Caki2 (cell line): Measurements from ENCODE around the gene JUNB. TPM values are rescaled to one million over a fixed set of nuclear protein-coding genes. Genes with fewer than 3 reads are reported as not detected.
A peak's percentile ranks its signal among the peaks of the same experiment; 100 is the strongest.
"Not testable (repeated sequence)": the region's sequence is repeated elsewhere in the genome, so short reads cannot be mapped to it uniquely, and the experiment has no call there.

Experiments
- DNase-seq: peaks from one replicate; pipeline ENCODE4 v3.0.0-alpha.2; 2015; ENCODE audit warnings: low read depth
- in situ Hi-C: cut with HindIII; loops from 2 replicates; pipeline ENCODE4 v1.10.0; 2016; ENCODE audit warnings: low sequenced_read_pairs, low pct_unique_long_range_greater_than_20kb, mixed read lengths
- total RNA-seq: library from RNA; depleted of rRNA; stranded (reverse); fragments of >200 nt; shearing (Covaris generic); gene quantifications from 2 replicates; pipeline ENCODE4 v1.2.3, GENCODE V29; 2014; ENCODE audit warnings: low replicate concordance

JUNB gene
- total RNA-seq, 1 experiment from 2014 or later, result 63.3 TPM

- in situ Hi-C loops, DNase-seq: not testable (repeated sequence)
Measured at GRCh38 chr19:12797607-12798006, 6.3 kb downstream of the JUNB start.

DNA sequence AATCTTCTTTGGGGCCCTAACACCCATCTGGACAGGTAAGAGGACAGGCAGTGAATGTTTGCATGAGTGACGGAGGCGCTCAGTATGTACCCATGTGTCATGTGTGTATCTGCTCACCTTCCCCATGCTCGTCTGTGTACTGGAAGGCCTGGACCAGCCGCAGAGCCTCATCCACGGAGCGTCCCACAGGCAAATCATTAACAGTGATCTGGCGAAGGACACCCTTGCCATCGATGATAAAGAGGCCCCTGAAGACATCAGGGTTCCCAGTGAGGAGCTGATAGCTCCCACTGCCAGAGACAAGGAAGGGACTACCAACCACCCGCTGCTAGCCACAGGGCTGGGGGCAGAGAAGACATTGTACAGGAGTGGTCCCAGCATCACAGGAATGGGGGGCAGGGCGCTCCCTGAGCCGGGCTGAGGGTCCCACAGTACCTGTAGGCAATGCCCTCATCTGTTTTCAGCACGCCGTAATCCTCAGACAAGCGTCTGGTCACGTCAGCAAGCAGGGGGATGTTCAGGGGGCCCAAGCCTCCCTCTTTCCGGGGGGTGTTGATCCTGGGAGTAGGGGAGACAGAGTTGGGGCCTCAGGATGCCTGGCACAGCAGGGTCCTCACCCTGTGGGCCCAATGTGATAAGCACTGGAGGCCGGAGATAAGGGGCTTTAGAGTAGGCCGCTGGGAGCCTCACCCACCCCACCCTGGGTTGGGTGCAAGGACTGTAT, 8.6 kb downstream of the JUNB start:
- in situ Hi-C loops, result no loop called here
- no peak for DNase-seq

DNA sequence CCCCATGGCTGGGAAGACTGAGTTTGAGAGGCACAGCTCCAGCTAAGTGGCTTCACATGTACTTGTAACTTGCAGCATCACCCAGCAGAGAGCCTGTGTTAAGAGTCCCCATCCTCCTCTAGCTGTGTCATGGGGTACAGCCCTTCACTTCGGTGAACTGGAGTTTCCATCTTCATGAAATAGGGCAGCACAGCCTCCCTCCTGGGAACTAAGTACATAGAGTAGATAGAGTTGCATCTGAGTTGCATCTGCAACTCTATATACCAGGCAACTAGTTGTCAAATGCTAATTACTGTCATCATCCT, 9.1 kb downstream of the JUNB start:
- in situ Hi-C loops, result no loop called here
- no peak for DNase-seq

DNA sequence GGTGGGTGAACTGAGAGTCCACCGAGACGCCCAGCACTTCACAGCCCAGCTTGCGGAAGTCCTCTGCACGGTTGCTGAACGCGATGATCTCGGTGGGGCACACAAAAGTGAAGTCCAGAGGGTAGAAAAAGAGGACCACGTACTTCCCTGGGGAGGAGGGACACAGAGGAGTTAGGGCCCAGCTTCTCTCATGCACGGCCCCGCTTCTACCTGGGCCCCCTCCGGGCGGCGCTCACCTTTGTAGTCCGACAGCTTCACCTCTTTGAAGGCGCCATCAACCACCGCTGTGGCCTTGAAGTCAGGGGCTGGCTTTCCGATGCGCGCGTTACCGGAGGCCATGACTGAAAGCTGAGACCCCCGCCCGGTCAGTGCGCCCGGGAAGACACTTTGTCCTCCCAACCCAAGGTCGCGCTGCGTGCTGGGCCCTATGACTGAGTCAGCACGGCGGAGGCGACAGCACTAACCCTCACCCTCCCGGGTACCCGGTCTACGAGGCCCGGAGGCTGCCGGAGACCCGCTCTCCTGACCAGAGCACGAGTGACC, 9.7 kb downstream of the JUNB start:
- no peak for DNase-seq
- in situ Hi-C loops, result no loop called here

DNA sequence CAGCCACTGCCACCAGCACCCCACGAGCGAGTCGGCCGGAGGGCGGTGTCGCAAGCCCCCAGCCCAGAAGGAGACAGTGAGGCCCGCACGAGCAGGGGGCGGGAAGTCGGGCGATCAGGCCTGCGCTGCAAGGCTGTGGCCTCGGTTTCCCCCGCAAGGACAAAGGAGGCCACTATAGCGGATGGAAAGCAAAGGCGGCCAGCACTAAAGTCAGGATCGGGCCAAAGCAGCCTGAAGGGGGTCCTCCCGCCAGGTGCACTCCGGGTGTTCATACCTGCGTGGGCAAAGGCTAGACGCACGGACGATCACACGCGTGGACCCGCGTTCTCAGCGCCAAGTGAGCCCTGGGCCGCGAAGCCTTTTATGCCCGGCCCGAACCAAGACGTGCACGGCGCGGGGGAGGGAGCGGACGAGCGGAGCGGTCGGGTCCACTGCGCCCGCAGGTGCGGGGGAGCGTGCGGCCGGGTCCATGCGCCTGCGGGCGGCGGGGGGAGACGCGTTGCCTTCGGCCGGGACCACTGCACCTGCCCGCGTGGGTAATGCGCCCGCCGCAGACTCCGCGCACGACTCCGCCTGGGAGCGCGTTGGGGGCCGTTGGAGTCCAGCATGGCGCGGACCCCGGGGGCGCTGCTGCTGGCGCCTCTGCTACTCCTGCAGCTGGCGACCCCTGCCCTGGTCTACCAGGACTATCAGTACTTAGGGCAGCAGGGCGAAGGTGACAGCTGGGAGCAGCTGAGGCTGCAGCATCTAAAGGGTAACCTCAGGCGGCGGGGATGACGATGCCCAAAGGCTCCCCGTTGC, 10.4 kb downstream of the JUNB start, which contains the start of the genes PRDX2 and THSD8:
TSS of gene PRDX2 (minus strand) at position 335 of the 801 bp plus-strand sequence. CDS start 539 bp downstream, outside the sequence.
TSS of gene THSD8 (plus strand) at position 604 of the 801 bp plus-strand sequence. CDS start at position 607, 3 bp downstream.
- in situ Hi-C loops, result no loop called here
- no peak for DNase-seq

DNA sequence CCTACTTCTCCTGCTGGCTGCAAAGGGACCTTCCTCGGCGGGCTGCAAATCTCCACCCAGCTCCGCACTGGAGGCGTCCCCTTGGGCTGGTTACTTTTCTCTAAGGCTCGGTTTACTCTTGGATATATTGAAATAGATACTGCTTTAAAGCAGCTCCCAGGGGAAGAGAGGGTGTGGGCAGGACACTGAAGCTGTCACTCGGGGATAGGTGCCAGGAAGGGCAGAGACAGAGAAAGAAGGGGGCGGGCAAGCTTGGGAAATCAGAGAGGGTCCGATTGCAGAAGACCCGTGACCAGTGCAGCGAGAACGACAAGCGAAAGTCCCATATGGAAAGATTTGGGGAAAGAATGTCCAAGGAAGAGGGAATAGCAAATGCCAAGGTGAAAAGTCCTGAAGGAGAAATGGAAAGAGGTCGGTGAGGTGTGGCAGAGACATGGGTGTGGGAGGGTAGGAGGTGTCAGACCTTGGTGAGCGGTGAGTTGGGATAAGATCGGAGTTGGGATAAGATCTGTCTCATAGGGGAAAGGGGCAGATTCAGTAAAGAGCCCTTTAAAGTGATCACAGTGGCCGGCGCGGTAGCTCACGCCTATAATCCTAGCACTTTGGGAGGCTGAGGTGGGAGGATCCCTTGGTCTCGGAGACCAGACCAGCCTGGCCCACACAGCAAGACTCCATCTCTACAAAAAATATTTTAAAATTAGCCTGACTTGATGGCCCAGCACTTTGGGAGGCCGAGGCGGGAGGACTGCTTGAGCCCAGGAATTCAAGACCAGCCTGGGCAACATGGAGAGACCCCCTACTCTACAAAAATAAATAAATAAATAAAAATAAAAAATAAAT, 11.2 kb downstream of the JUNB start:
- DNase-seq, result no peak
- in situ Hi-C loops, result no loop called here

- DNase-seq, result no peak
- in situ Hi-C loops, result no loop called here
Measured at GRCh38 chr19:12804051-12804450, 12.8 kb downstream of the JUNB start.

DNA sequence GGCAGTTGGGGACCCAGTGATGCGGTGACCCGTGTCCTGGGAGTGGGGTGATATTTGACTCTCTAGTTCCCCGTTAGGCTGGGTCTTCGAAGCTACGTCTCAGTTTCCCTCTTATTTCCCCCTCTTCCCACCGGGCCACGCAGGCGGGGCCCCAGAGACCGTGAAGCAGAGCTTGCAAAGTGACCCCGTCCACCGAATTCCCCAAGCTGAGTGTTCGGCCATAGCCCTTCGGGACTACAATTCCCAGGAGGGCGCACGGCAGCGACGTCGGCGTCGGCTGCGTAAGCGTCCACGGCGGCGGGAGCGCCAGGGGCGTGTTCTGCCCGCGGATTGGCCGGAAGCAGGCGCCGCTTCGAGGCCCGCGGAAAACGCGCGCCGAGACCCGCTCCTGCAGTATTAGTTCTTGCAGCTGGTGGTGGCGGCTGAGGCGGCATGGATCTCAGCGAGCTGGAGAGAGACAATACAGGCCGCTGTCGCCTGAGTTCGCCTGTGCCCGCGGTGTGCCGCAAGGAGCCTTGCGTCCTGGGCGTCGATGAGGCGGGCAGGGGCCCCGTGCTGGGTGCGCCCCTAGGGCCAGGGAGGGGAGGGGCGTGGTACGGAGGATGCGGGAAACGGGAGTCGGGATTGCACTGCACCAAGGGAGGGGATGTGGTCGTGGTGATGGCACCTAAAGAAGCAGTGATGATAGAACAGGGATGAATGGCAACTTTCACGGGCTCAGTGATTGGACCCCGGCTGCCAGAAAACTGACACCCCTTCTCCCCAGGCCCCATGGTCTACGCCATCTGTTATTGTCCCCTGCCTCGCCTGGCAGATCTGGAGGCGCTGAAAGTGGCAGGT, 15.2 kb downstream of the JUNB start, which contains the start of gene RNASEH2A:
TSS of gene RNASEH2A (plus strand) at position 343 of the 840 bp plus-strand sequence. CDS start at position 433, 90 bp downstream.
- in situ Hi-C loops, result no loop called here
- peak; percentile 85 for DNase-seq

DNA sequence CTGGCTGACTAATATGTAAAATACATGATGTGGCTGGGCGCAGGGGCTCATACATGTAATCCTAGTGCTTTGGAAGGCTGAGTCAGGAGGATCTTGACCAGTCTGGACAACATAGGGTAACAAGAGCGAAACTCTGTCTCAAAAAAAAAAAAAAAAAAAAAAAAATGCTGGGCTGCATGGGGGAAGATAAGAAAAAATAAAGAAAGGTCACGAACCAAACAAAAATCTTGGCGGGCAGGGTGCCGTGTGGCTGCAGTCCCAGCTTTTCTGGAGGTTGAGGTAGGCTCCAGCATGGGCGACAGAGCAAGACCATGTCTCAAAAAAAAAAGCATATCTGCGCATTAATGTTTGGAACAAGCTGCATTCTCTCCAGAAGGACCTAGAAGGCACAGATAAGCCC, 23.8 kb downstream of the JUNB start:
- in situ Hi-C loops, result no loop called here
- DNase-seq, result no peak

DNA sequence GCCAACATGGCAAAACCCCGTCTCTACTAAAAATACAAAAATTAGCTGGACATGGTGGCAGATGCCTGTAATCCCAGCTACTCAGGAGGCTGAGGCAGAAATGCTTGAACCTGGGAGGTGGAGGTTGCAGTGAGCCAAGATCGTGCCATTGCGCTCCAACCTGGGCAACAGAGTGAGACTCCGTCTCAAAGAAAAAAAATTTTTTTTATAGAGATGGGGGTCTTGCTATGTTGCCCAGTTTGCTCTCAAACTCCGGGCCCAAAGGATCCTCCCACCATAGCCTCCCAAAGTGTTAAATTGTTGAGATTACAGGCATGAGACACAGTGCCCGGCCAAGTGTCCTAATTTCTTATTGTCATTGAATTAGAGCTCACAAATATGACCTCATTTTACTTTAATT, 25.9 kb downstream of the JUNB start:
- DNase-seq, in situ Hi-C loops: not testable (repeated sequence)

GRCh38 chr19:12817810-12818209, 26.5 kb downstream of the JUNB start:
- DNase-seq, in situ Hi-C loops: not testable (repeated sequence)

- in situ Hi-C loops, result no loop called here
Measured at GRCh38 chr19:12821761-12822160, 30.5 kb downstream of the JUNB start.

DNA sequence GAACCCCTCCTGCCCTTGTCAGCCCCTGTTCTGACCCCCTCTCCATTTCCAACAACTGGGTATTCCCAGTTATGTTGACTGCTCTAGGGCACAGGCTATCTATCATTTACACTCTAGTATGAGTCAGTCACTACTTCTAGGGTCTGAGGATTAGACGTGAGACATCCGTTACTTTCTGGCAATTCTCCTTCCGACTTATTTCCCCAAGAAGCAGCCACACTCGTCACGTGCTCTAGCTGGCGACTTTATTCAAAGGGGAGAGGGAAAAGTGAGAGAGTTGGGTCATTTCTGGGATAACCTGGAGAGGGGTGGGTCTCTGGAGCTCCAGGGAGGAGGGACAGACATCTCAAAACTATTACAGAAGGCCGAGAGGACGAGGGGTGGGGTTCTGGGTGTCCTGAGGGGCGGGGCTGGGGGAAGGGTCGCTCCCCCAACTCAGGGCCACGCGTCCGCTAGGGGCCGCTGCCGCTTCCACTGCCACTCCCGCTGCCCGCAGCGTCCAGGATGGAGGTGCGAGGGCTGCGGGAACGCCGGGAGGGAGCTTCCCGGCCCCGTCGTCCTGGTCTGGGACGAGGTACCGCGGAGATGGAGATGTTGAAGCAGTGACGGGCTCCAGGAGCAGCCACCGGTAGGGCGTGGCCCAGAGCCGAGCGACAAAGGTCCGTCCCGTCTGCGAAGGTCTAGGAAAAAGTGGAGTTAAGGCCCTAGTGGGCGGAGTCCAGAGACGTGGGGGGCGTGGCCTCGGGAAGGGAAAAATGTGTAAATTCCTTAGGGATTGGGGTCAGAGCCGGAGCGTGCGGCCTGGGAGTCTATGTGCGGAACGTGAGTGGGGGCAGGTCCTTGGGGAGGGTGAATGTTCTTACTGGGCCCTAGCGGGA, 34.2 kb downstream of the JUNB start:
- in situ Hi-C loops, result no loop called here
- no peak for DNase-seq

More at GRCh38 chr19:12821761-12822160, 30.5 kb downstream of the JUNB start:
- no peak for DNase-seq

DNA sequence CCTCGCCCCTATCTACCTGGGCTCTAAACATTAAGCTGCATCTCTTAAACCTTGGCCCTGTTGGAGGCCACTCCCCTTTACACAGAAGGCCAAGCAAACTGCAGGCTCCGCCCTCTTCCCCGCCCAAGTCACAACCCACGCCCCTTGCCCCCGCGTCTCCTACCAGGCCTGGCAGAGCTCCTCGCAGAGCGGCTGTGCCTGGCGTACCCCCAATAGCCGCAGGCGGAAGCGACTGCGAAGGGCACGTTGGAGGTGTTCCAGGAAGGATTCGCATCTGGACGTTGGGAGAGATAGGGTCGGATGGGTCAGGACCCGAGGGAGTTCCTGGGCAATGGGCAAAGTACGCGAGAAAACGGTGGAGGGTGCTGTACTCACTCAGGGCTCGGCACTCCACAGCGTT, 37.2 kb downstream of the JUNB start:
- in situ Hi-C loops, result no loop called here
- no peak for DNase-seq

DNA sequence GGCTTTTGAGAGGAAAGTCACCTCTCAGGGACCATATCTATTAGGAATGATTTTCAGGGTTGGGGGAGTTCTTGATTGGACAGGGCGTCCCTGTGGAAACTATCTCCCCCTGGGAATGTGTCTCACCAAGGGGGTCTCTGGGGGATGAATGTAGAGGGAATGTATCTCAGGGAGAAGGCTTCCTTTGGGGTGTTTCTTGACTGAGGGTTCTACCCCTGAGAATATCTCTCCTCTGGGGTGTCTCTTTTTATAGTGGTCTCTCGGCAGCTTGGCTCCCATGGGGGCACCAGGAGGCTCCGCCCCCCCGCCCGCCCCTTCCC, 42.1 kb downstream of the JUNB start:
- in situ Hi-C loops, result no loop called here
- no peak for DNase-seq

DNA sequence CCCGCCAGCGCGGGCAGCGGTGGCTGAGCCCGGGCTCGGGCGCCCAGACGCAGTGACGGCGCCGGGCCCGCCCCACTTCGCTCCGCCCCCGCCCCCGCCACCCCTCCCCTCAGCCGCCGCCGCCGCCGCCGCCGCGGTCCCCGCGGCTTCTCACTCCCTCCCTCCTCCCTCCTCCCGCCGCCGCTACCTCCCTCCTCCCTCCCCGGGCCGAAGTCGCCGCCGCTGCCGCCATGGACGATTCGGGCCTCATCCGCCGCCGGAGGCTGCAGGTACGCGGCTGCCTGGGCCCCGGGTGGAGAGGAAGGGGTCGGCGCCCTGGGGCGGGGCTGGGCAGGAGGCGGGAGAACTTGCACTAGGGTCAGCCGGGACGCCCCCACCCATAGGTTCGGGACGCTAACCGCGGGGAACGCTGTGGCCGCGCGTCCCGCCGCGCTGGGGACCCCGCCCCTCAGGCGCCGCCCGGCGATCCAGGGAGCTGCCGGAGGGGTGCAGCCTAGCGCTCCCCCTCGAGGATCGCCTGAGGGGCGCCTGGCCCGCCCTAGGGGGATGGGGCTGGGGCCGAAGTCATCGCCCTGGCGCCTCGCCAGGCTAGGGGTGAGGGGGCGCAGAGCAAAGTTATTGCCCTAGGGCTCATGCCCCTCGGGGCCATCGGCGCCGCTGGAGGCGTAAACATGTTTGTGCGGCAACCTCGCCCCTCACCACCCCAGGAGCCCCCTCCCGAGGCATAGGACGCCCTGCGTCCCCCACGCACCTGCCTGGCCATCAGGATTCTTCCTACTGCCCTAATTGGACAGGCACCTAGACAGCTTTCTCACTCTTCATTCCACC, 42.7 kb downstream of the JUNB start:
- in situ Hi-C loops, result no loop called here
- no peak for DNase-seq
